GM18951 (cell line): ENCODE data around the gene COL11A2.

ENCODE experiments used
- POLR2A ChIP-seq: IDR thresholded peaks from 4 replicates; pipeline ENCODE4 v1.6.1; 2011; ENCODE audit warnings: mild to moderate bottlenecking; ENCODE audit not compliant: insufficient read length, insufficient read depth; ENCODE audit errors: extremely low read depth
- in situ Hi-C: fragments of 300-500 bp; cut with MboI; formaldehyde crosslinking; loops from one replicate; pipeline ENCODE4 v1.12.0; 2022; ENCODE audit warnings: low sequenced_read_pairs, mixed read lengths, inconsistent platforms; ENCODE audit not compliant: unreplicated experiment

The COL11A2 gene

GRCh38 chr6:33132081-33132524, 60.2 kb downstream of the COL11A2 start:
- TF ChIP-seq POLR2A, result no peak
- in situ Hi-C loops, result no loop called here

GRCh38 chr6:33128318-33128717, 63.9 kb downstream of the COL11A2 start:
- in situ Hi-C loops, result no loop called here
- TF ChIP-seq POLR2A, result no peak

DNA sequence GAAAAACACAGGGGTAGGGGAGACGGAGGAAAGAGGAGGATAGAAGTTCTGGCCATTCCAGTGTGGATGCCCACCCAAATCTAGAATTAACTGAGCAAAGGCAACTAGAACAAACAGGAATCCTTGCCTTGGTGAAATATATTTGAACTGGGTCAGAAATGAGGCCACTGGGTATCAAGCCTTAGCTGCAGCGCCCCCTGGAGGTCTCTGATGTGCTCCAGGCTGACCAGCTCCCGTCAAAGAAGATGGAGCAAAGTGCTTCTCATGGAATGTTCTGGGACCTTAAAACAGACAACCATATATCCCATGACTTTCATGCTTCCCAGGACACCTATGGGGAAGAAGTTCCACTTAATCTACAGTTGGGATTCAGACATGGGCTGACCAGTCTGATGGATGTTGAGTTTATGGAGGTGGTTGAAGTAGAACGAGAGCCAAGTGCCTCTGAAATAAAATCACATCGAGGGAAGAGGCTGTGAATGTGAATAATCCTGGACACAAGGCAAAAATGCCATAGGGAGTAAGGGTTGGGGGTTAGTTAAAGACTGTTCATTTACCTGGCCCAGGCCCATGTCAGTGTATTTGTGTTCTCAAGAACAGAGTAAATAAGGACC, 66.1 kb downstream of the COL11A2 start:
- in situ Hi-C loops, result no loop called here
- no peak for TF ChIP-seq POLR2A

- no peak for TF ChIP-seq POLR2A
- in situ Hi-C loops, result no loop called here
Observed at GRCh38 chr6:33124947-33125346, 67.3 kb downstream of the COL11A2 start.

- in situ Hi-C loops, result no loop called here
Observed at GRCh38 chr6:33124525-33124901, 67.8 kb downstream of the COL11A2 start.

DNA sequence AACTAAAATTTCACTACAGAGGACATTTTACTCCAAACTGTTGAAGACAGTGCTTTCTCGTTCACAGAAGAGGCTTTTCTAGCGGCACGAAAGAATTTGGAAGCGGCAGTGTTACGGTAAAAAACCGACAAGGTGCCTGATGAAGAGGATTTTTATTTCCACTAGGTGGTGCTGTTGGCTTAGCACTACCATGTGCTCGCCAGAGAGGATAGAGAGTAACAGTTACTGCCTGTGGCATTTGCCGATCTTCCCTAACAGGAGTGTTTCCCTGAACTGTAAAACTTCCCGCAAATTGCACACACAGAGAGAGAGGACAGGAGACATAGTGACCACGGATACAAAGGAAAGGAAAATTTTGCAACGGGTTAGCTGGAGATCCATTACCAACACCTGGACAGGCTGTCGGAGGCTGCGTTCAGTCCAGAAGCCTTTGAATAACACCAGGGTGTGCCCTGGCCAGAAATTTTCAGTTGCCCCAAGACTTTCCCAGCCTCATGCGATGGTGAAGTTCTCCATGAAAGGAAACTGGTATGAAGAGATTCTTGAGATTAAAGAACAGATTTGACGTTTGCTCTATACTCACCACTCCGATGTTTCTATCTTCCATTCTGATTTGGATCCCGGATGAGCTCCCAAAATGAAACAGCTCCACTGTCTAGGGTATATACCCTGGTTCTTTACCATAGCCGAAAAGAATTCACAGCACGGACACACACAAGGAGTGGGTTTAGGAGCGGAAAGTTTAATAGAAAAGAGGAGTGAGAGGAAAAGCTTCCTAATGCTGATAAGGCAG, 68.3 kb downstream of the COL11A2 start:
- TF ChIP-seq POLR2A, result no peak
- in situ Hi-C loops, result no loop called here

More at GRCh38 chr6:33124525-33124901, 67.8 kb downstream of the COL11A2 start:
- no peak for TF ChIP-seq POLR2A

GRCh38 chr6:33123181-33123580, 69.1 kb downstream of the COL11A2 start:
- no peak for TF ChIP-seq POLR2A
- in situ Hi-C loops, result no loop called here

GRCh38 chr6:33120001-33120400, 72.3 kb downstream of the COL11A2 start:
- in situ Hi-C loops, result no loop called here
- TF ChIP-seq POLR2A, result no peak

GRCh38 chr6:33118525-33119123, 73.6 kb downstream of the COL11A2 start:
- no peak for TF ChIP-seq POLR2A
- in situ Hi-C loops, result no loop called here

DNA sequence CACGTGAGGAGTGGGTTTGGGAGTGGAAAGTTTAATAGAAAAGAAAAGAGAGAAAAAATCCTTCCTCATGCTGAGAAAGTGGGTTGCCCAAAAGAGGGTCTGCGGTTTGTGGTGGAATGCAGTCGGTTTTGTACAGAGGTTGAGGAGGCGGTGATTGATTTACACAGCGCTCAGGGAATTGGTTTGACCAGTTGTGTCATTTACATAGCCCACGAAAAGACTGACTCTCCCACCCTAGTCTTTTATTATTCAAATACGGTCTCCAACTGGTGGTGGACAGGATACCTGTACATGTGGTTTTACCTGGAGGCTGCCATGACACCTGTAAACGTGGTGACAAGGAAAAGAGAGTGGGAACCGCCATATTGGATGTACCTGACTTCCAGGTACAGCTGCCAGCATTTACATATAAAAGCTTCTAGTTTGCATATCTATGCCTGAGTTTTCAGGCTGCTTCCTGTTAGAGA, 74.4 kb downstream of the COL11A2 start:
- TF ChIP-seq POLR2A, result no peak
- in situ Hi-C loops, result no loop called here

DNA sequence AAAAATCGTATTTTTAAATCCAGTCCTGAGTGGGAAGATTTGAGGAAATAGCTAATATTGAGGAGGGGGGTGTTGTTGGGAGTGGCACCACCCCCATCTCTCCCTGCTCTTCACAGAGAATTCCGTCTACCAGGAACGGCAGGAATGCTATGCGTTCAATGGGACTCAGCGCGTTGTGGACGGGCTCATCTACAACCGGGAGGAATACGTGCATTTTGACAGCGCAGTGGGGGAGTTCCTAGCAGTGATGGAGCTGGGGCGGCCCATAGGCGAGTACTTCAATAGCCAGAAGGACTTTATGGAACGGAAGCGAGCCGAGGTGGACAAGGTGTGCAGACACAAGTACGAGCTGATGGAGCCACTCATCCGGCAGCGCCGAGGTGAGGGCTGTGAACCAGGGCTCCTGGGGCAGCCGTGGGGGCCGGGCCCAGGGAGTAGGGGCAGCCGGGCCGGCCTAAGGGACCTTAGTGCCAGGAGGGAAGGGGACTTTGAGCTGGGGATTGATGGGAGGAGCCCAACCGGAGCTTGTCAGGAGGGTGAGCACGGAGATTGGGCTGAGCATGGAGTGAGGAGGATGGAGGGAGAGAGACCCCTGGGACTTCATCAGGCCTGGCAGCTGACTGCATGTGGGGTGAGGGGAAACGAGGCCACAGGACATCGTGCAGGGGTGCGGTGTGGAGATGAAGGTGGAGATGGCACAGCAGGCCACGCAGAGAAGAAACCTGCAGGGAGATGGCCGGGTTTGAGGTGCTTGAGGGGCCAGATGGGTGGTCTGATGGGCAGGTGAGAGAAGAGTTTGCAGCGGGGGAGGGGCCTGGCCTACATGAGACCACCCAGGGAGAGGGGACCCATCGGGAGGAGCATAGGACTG, 75.2 kb downstream of the COL11A2 start:
- no peak for TF ChIP-seq POLR2A
- in situ Hi-C loops, result no loop called here

DNA sequence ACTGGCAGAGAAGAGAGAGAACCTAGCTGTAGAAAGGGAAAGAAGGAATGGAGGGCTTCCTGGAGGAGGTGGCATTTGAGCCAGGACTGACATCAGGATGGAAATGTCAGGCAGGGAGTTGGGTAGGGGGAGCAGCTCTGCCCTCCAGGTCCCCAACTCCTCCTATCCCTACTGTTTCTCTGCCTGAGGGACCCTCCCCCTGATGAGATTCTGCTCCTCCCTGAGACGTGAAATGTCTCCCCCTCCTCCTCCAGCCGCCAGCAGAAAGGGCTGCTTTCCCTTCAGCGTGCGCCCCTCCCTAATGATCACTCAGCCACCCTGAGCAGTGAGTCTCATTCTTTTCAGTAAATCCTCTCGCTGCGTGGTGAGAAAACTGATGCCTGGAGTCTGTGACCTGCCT, 75.8 kb downstream of the COL11A2 start:
- TF ChIP-seq POLR2A, result no peak
- in situ Hi-C loops, result no loop called here

- TF ChIP-seq POLR2A, result no peak
- in situ Hi-C loops, result no loop called here
Observed at GRCh38 chr6:33114406-33114805, 77.9 kb downstream of the COL11A2 start.
